MCF 10A (cell line): ENCODE measurements around the gene SMG1. TPM values are rescaled to one million over a fixed set of nuclear protein-coding genes. Genes with fewer than 3 reads are reported as not detected.
"Not testable (repeated sequence)": the region's sequence is repeated elsewhere in the genome, so short reads cannot be mapped to it uniquely, and the experiment has no call there.

Experiments
- BruUV-seq: library from RNA; stranded (reverse); fragments of 400-500 nt; replicated peaks from 2 replicates; lab custom pipeline; 2021; lab: Mats Ljungman, UMichigan
- CTCF ChIA-PET: fragments of 300-600 bp; sonication (Branson Sonifier 250); formaldehyde crosslinking; extraction: SDS; loops from one replicate; lab custom pipeline; 2021; ENCODE audit warnings: antibody characterized with exemption, inconsistent platforms; lab: Yijun Ruan, JAX
- POLR2A ChIA-PET: fragments of 300-600, 350-650 bp; sonication (Branson Sonifier 250); formaldehyde crosslinking; extraction: SDS; loops from one replicate; lab custom pipeline; 2020; ENCODE audit warnings: antibody characterized with exemption, inconsistent platforms; lab: Yijun Ruan, JAX
- DNase-seq: peaks from one replicate; pipeline ENCODE4 v3.0.0-alpha.2; 2018; ENCODE audit not compliant: unreplicated experiment
- H3K27ac Mint-ChIP-seq: one replicate; pipeline ENCODE4 v1.8.0; 2022; ENCODE audit warnings: mild to moderate bottlenecking, low read depth, mixed read lengths; ENCODE audit not compliant: unreplicated experiment
- H3K27me3 Mint-ChIP-seq: one replicate; pipeline ENCODE4 v1.8.0; 2022; ENCODE audit warnings: mixed read lengths; ENCODE audit not compliant: insufficient read depth, unreplicated experiment
- H3K36me3 Mint-ChIP-seq: one replicate; pipeline ENCODE4 v1.8.0; 2022; ENCODE audit warnings: mild to moderate bottlenecking, moderate library complexity, mixed read lengths; ENCODE audit not compliant: insufficient read depth, unreplicated experiment
- H3K4me1 Mint-ChIP-seq: one replicate; pipeline ENCODE4 v1.8.0; 2022; ENCODE audit warnings: mixed read lengths; ENCODE audit not compliant: insufficient read depth, unreplicated experiment
- H3K4me3 Mint-ChIP-seq: one replicate; pipeline ENCODE4 v1.8.0; 2022; ENCODE audit warnings: mild to moderate bottlenecking, moderate library complexity, mixed read lengths; ENCODE audit not compliant: unreplicated experiment
- H3K9me3 Mint-ChIP-seq: one replicate; pipeline ENCODE4 v1.8.0; 2022; ENCODE audit warnings: mixed read lengths; ENCODE audit not compliant: unreplicated experiment
- intact Hi-C: fragments of 100-400 bp; cut with micrococcal nuclease; formaldehyde crosslinking; loops from 2 replicates; pipeline ENCODE4 v1.14.1; 2022
- total RNA-seq: library from RNA; stranded (reverse); gene quantifications from 2 replicates; pipeline ENCODE4 v1.2.3, GENCODE V29; 2022
- TF ChIP-seq, protein P1 (sequence below): fragments of 200-600 bp; IDR thresholded peaks from one replicate; pipeline ENCODE4 v1.8.0; 2022; ENCODE audit warnings: antibody characterized with exemption, mild to moderate bottlenecking; ENCODE audit not compliant: unreplicated experiment

SMG1 gene
- total RNA-seq, 1 experiment from 2014 or later = 110 TPM

- H3K36me3 Mint-ChIP-seq = peaks cover 92% of the 10 kb centered on the region
- ChIA-PET POLR2A (interaction anchor here (9.5 kb wide), 1 partner anchor 18 kb away, joined by 238 read pairs; the partner anchor contains the start of gene ARL6IP1), CTCF (interaction anchor here (5.3 kb wide), 1 partner anchor 17 kb away, joined by 30 read pairs; the partner anchor contains the start of gene ARL6IP1)
- H3K9me3 Mint-ChIP-seq = no peaks in the 10 kb centered on the region
- no peak for DNase-seq
- H3K27me3 Mint-ChIP-seq = no peaks in the 10 kb centered on the region
- TF ChIP-seq, protein P1, sequence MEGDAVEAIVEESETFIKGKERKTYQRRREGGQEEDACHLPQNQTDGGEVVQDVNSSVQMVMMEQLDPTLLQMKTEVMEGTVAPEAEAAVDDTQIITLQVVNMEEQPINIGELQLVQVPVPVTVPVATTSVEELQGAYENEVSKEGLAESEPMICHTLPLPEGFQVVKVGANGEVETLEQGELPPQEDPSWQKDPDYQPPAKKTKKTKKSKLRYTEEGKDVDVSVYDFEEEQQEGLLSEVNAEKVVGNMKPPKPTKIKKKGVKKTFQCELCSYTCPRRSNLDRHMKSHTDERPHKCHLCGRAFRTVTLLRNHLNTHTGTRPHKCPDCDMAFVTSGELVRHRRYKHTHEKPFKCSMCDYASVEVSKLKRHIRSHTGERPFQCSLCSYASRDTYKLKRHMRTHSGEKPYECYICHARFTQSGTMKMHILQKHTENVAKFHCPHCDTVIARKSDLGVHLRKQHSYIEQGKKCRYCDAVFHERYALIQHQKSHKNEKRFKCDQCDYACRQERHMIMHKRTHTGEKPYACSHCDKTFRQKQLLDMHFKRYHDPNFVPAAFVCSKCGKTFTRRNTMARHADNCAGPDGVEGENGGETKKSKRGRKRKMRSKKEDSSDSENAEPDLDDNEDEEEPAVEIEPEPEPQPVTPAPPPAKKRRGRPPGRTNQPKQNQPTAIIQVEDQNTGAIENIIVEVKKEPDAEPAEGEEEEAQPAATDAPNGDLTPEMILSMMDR = no peak
- no peak overlapping the region for H3K27ac Mint-ChIP-seq
- peaks cover 34% of the 10 kb centered on the region for H3K4me1 Mint-ChIP-seq
- no TSS peak for BruUV-seq
- intact Hi-C loops = no loop called here
- H3K4me3 Mint-ChIP-seq = peak overlapping the region; percentile 29
Observed at GRCh38 chr16:18784917-18785623, 141.1 kb downstream of the SMG1 start.

- Mint-ChIP-seq H3K9me3 (no peaks in the 10 kb centered on the region), H3K27ac (no peak overlapping the region), H3K36me3 (peaks cover 78% of the 10 kb centered on the region), H3K27me3 (no peaks in the 10 kb centered on the region), H3K4me3 (no peak overlapping the region), H3K4me1 (peaks cover 32% of the 10 kb centered on the region)
- DNase-seq = no peak
- intact Hi-C loops = no loop called here
- ChIA-PET POLR2A (interaction anchor here (0.6 to 1.6 kb wide), 2 partner anchors 18 to 740 kb away, joined by 3 to 4 read pairs; partner anchors contain the start of genes ARL6IP1 and CCP110), CTCF (interaction anchor here (0.7 to 5.3 kb wide), 2 partner anchors 18 to 613 kb away, joined by 4 to 30 read pairs; partner anchors contain the start of gene ARL6IP1)
- no TSS peak for BruUV-seq
- TF ChIP-seq, protein P1 = no peak
Observed at GRCh38 chr16:18783430-18784341, 142.5 kb downstream of the SMG1 start.

DNA sequence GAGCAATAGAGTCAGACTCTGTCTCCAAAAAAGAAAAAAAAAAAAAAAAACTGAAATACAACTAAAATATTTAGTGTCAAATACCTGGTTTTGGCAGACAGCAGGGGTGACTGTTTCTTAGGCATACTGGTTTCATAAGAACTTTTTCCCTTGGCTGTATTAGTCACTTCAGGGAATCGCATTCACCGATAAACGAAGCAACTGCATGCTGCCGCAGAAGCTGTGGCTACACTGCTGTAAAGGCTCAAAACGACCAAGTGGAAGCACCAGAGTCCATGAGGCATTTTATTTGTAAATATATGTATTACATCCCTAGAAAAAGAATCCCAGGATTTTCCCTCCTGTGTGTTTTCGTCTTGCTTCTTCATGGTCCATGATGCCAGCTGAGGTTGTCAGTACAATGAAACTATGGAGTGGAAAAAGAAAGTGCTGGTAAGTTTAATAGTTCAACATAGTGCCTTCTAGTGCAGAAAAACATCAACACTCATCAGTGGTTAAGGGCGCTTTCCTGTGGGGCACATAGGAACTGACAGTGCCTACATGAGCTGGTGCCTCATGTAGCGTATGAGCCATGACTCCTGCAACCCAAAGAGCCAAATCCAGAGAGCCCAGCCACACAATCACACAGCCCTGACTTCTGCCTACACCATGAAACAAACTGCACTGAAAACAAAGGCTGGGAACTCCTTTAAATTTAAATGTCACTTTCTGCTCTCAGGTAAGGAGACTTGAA lies 143.3 kb downstream of the SMG1 start:
- CTCF ChIA-PET = interaction anchor here (0.7 kb wide), 1 partner anchor 614 kb away, joined by 4 read pairs; no protein-coding TSS in a partner anchor
- DNase-seq = no peak
- no TSS peak for BruUV-seq
- no peak overlapping the region for H3K27ac Mint-ChIP-seq
- intact Hi-C loops = no loop called here
- H3K4me1 Mint-ChIP-seq = peaks cover 24% of the 10 kb centered on the region
- no peak overlapping the region for H3K4me3 Mint-ChIP-seq
- POLR2A ChIA-PET = interaction anchor here (0.6 to 1.6 kb wide), 3 partner anchors 19 to 741 kb away, joined by 3 to 4 read pairs (median 3); partner anchors contain the start of genes ARL6IP1 and CCP110
- TF ChIP-seq, protein P1 = no peak
- no peaks in the 10 kb centered on the region for H3K27me3 Mint-ChIP-seq
- peaks cover 69% of the 10 kb centered on the region for H3K36me3 Mint-ChIP-seq
- H3K9me3 Mint-ChIP-seq = no peaks in the 10 kb centered on the region

- intact Hi-C loops, H3K4me3 Mint-ChIP-seq, BruUV-seq, H3K27me3 Mint-ChIP-seq, H3K27ac Mint-ChIP-seq, CTCF ChIA-PET, H3K9me3 Mint-ChIP-seq, DNase-seq, POLR2A ChIA-PET: not testable (repeated sequence)
- Mint-ChIP-seq H3K4me1 (peaks cover 15% of the 10 kb centered on the region), H3K36me3 (peaks cover 53% of the 10 kb centered on the region)
Observed at GRCh38 chr16:18781232-18781631, 145.0 kb downstream of the SMG1 start.

DNA sequence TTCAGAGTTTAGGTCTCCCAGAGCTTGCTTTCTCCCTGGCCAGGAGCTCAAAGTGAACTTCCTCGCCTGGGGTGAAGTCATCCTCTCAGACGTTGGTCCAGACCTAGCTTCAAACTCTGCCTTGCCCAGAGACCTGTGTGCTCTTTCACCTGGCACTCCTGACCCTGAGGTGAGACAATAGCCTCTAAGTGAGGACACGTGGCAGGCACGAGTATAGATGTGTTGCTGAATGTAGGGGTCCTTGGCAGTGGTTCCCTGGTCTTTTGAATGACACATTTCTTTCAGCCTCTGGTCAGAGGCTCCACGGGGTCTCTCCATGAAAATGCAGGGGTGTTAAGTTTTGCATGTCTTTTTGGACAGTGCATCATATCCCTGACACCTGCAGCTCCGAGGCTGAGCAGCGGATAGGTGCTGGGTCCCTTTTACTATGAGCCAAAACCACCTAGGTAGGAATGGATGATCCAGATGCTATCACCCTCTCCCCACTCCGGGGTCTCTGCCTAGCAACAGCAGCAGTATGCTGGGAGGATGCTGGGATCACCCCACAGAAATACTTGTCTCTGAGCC lies 145.7 kb downstream of the SMG1 start:
- Mint-ChIP-seq H3K36me3 (peaks cover 46% of the 10 kb centered on the region), H3K4me1 (peaks cover 10% of the 10 kb centered on the region)
- CTCF ChIA-PET, H3K4me3 Mint-ChIP-seq, H3K27ac Mint-ChIP-seq, H3K9me3 Mint-ChIP-seq, BruUV-seq, DNase-seq, intact Hi-C loops, POLR2A ChIA-PET, H3K27me3 Mint-ChIP-seq: not testable (repeated sequence)

DNA sequence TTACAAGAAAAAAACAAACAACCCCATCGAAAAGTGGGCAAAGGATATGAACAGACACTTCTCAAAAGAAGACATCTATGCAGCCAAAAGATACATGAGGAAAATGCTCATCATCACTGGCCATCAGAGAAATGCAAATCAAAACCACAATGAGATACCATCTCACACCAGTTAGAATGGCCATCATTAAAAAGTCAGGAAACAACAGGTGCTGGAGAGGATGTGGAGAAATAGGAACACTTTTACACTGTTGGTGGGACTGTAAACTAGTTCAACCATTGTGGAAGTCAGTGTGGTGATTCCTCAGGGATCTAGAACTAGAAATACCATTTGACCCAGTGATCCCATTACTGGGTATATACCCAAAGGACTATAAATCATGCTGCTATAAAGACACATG lies 148.5 kb downstream of the SMG1 start:
- POLR2A ChIA-PET, BruUV-seq, H3K9me3 Mint-ChIP-seq, H3K27me3 Mint-ChIP-seq, intact Hi-C loops, CTCF ChIA-PET, H3K4me3 Mint-ChIP-seq, H3K4me1 Mint-ChIP-seq, DNase-seq, H3K27ac Mint-ChIP-seq: not testable (repeated sequence)
- peaks cover 17% of the 10 kb centered on the region for H3K36me3 Mint-ChIP-seq
